Effector CD8-positive, alpha-beta T cell (primary cell): Measurements from ENCODE around the gene APOL6.
"Not testable (repeated sequence)": the region's sequence is repeated elsewhere in the genome, so short reads cannot be mapped to it uniquely, and the experiment has no call there.

Experiments used
- DNase-seq: peaks from one replicate; lab custom pipeline; 2025; lab: John Stamatoyannopoulos, UW

Gene APOL6

GRCh38 chr22:35677460-35678187 lies 29.4 kb downstream of the APOL6 start:
- DNase-seq: no peak

DNA sequence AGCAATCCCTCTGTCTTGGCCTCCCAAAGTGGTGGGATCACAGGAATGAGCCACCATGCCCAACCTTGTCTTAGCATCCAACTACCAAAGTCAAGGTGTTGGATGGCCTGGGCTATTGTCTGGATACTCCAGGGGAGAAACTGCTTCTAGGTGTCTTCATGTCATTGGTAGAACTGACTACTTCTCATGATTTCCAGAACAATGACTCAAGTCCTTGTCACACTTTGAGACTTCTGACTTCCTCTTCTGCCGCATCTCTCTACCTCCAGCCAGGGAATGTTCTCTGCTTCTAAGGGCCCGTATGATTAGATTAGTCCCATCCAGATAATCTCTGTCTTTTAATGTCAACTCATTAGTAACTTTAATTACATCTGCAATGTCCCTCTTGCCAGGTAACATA lies 30.6 kb downstream of the APOL6 start:
- no peak for DNase-seq

- not testable (repeated sequence) for DNase-seq
These were observed 31.2 kb downstream of the APOL6 start for GRCh38 chr22:35679492-35679891.

- DNase-seq: no peak
These were observed 33.3 kb downstream of the APOL6 start for GRCh38 chr22:35681454-35682052.

DNA sequence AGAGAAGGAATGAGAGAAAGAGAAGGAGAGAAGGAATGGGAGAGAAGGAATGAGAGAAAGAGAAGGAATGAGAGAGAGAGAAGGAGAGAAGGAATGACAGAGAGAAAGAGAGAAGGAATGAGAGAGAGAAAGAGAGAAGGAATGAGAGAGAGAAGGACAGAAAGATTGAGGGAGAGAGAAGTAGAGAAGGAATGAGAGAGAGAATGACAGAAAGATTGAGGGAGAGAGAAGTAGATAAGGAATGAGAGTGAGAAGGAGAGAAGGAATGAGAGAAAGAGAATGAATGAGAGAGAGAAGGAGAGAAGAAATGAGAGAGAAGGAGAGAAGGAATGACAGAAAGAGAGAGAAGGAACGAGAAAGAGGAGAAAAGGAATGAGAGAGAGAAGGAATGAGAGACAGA lies 35.3 kb downstream of the APOL6 start:
- no peak for DNase-seq

DNA sequence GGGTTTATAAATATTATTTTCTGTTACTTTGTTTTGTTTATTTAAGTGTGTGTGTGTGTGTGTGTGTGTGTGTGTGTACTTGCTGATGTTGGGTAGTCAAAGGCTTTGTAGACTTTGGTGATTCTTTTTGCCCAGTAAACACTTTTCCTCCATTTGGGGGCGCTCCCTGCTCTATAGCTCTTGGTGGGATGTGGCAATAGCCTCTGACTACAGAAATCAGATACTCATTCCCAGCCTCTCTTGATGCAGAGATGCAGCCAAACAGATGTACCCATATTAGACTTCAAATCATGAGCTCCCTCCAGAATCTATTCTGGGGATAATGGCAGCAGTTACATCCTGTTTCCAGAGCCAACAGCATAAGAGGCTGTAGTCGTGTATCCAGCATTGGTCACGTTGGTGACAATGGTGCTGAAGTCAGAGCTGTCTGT lies 36.0 kb downstream of the APOL6 start:
- DNase-seq: no peak

- no peak for DNase-seq
These were observed 36.5 kb downstream of the APOL6 start for GRCh38 chr22:35684732-35685131.

DNA sequence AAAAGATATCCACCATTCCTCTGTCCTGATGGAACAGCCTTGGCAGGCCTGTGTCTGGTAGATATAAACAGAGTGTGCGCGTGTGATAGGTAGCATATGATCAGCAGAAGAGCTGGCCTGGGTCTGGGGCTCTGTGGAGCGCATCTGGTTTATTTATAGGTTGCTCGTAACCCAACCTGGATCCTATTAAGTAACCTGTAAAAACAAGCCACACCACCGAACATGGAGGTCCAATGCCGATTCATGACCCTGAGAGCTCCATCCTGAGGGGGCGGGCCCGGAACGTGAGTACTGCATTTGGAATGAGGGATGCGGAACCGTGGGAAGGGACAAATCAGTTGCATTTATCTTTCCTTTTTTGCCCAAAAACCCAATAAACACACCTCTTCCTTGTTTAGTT lies 37.5 kb downstream of the APOL6 start:
- DNase-seq: no peak

- no peak for DNase-seq
These were observed 38.1 kb downstream of the APOL6 start for GRCh38 chr22:35686298-35686697.

- DNase-seq: no peak
These were observed 39.2 kb downstream of the APOL6 start for GRCh38 chr22:35687461-35687860.

DNA sequence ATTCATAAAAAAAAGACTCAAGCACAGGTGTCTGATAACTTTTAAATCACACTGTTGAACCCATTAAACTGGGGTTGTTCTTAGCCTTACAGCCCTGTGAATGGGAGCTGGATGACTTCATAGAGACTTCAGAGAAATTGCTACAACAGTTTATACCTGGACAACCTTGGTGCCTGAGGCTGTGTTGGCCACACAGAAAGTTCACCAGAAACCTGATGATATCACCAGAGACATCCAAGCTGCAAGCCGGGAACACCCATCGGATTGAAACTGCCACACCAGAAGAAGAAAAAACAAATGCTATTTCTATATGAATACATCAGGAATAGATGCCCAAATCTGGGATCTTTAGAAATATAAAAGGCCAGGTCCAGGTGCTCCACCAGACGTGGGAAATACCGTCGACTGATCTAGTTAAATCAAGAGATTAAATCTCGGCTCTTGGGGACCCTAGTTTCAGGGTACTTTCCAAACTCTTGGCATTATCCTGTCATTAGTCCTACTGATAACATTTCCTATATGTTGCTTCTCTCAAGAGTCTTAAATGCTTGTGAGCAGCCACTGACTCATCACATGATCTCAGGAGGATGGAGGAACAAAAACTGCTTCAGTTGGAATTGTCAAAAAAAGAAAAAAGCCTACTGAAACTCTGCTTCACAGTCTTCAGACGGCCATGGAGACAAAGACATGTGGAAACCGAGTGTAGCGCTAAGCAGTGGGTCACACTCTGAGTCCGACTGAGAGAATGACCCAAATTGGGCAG lies 40.8 kb downstream of the APOL6 start:
- DNase-seq: no peak

- DNase-seq: no peak
These were observed 41.8 kb downstream of the APOL6 start for GRCh38 chr22:35690001-35690400.

DNA sequence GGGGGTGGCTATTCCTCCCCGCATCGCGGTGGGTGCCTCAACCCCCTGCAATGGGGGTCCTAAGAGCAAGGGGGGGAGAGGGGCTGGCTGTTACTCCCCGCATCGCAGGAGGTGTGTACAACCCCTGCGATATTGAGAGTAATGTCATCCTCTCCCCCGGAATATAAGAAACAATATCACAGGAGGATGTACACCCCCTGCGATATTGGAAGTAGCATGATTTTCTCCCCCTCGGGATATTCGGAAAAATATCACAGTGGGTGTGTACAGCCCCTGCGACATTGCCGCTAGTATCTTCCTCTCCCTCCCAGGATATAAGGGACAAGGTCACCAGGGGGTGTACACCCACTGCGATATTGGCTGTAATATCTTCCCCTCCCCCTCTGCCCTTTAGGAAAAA lies 47.0 kb downstream of the APOL6 start:
- no peak for DNase-seq

- no peak for DNase-seq
These were observed 48.9 kb downstream of the APOL6 start for GRCh38 chr22:35697142-35697541.

DNA sequence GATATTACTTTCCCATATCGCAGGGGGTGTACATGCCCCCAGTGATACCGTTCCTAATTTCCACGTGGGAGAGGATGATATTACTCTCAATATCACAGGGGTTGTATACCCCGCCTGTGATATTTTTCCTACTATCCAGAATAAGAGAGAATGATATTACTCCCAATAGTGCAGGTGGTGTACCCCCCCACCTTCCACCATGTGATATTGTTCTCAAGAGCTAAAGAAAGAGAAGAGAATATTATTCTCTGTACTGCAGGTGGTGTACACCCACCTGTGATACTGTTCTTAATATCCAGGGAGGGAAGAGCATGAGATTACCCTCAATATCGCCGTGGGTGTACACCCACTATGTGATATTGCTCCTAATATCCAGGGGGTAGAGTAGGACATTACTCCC lies 51.6 kb downstream of the APOL6 start:
- not testable (repeated sequence) for DNase-seq

GRCh38 chr22:35703861-35704584 lies 55.8 kb downstream of the APOL6 start:
- DNase-seq: no peak

- DNase-seq: no peak
These were observed 56.9 kb downstream of the APOL6 start for GRCh38 chr22:35705141-35705540.

DNA sequence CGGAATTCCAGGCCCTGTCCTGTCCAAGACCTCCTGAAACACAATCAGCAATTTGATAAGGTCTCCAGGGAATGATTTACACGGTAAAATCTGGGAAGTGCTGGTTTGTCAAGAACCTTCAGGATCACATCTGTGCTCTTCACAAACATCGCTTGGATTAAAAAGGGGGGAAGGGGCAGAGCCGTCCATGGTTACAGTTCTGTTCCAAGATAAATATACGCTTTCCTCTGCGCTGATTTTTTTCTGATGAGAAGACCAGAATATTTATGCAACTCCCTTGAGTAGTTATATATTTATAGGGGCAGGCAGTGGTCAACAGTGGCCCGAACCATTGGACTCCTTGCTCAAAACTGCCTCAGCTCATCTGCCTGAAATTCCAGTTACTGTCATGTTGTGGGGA lies 60.2 kb downstream of the APOL6 start:
- DNase-seq: no peak

DNA sequence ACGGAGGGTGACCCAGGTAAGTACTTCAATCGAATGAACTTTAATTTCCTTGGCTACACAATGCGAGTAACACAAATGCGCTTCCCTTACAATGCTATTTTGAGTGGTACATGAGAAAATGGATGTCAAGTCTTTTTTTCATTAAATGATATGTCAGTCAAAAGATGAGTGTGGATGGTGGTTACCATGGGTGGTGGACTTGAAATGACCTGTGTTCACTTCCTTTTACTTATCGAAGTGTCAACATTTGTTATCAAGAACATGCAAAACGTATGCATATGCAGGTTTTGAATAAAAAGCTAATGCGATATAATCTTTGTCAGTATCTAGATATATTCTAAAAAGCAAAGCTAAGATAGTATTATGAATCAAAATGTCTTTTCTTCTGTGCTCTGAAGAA lies 60.7 kb downstream of the APOL6 start:
- DNase-seq: no peak

DNA sequence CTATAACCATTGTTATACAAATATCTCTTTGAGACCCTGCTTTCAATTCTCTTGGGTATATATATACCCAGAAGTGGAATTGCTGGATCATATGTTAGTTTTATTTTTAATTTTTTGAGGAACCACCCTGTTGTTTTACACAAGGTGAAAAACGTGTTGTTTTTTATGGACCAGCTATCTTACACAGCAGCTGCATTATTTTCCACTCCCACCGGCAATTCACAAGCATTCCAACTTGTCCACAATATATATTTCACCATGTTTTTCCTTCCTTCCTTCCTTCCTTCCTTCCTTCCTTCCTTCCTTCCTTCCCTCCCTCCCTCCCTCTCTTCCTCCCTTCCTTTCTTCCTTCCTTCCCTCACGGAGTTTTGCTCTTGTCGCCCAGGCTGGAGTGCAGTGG lies 63.1 kb downstream of the APOL6 start:
- DNase-seq: no peak

GRCh38 chr22:35712672-35713071 lies 64.4 kb downstream of the APOL6 start:
- DNase-seq: no peak

DNA sequence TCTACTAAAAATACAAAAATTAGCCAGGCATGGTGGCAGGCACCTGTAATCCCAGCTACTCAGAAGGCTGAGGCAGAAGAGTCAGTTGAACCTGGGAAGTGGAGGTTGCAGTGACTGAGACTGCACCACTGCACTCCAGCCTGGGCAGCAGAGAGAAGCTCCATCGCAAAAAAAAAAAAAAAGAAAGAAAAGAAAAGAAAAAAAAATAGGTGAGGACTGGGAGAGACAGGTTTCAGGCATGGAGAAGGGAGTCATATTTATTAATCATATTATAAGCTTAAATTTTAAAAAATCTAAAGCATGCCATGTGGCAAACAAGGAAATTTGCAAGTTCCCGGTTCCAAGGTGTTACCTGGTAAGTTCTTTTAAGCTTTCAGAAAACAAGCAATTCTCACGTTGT lies 69.3 kb downstream of the APOL6 start, which contains the start of gene APOL5:
Gene APOL5 (plus strand): TSS at position 301 of the 400 bp plus-strand sequence. CDS start 0 bp downstream, at position 301.
- no peak for DNase-seq
